Measurements from ENCODE around the gene RABIF.

DNA sequence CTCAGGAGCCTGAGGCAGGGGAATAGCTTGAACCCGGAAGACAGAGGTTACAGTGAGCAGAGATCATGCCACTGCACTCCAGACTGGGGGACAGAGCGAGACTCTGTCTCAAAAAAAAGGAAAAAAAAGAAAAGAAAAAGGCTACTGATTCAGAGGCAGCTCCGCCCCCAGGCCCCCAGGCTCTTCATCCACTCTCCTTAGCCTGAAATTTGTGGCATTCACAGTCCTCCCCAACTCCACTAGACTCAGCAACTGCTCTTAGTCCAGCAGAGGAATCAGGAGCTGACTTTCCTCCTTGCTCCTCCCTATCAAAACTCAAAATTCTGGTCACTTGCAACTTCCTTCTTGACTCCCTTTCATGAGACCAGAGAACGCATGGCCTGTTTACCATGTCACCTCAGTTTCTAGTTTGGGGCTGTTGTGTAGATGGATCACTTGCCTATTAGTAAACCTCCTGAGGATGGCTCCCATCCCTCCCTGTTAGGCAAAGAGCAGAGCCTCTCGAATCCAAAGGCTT, 51.1 kb downstream of the RABIF start:
- TF ChIP-seq POLR2A (IDR thresholded peaks at IDR 0.05) (no peak), POLR2AphosphoS5 (IDR thresholded peaks at IDR 0.05) (no peak), EP300 (IDR thresholded peaks at IDR 0.05) (no peak)
- TF ChIP-seq, protein P1, sequence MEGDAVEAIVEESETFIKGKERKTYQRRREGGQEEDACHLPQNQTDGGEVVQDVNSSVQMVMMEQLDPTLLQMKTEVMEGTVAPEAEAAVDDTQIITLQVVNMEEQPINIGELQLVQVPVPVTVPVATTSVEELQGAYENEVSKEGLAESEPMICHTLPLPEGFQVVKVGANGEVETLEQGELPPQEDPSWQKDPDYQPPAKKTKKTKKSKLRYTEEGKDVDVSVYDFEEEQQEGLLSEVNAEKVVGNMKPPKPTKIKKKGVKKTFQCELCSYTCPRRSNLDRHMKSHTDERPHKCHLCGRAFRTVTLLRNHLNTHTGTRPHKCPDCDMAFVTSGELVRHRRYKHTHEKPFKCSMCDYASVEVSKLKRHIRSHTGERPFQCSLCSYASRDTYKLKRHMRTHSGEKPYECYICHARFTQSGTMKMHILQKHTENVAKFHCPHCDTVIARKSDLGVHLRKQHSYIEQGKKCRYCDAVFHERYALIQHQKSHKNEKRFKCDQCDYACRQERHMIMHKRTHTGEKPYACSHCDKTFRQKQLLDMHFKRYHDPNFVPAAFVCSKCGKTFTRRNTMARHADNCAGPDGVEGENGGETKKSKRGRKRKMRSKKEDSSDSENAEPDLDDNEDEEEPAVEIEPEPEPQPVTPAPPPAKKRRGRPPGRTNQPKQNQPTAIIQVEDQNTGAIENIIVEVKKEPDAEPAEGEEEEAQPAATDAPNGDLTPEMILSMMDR (IDR thresholded peaks at IDR 0.05): no peak

Measured in suprapubic skin (tissue), 4 donors.